H9 (cell line): ENCODE results near the gene GSKIP. TPM values are rescaled to one million over a fixed set of nuclear protein-coding genes. Genes with fewer than 3 reads are reported as not detected.

Experiments
- DNase-seq: peaks from one replicate; pipeline ENCODE4 v3.0.0-alpha.2; 2017
- H2AFZ ChIP-seq: one replicate; pipeline ENCODE4 v1.6.1; 2013; ENCODE audit warnings: mild to moderate bottlenecking, low read length, control low read depth, moderate library complexity
- H2AK5ac ChIP-seq: 2 replicates; pipeline ENCODE4 v1.6.1; 2013; ENCODE audit warnings: low read length, control low read depth, mixed read lengths; ENCODE audit not compliant: insufficient read length
- H2BK120ac ChIP-seq: one replicate; pipeline ENCODE4 v1.6.1; 2013; ENCODE audit warnings: low read depth, mild to moderate bottlenecking, low read length, control low read depth, inconsistent platforms; ENCODE audit not compliant: poor library complexity, severe bottlenecking
- H2BK12ac ChIP-seq: 2 replicates; pipeline ENCODE4 v1.6.1; 2013; ENCODE audit warnings: low read length, control low read depth, mixed read lengths, low read depth; ENCODE audit not compliant: insufficient read length
- H2BK15ac ChIP-seq: 2 replicates; pipeline ENCODE4 v1.6.1; 2013; ENCODE audit warnings: low read depth, low read length, control low read depth
- H2BK20ac ChIP-seq: one replicate; pipeline ENCODE4 v1.6.1; 2013; ENCODE audit warnings: low read depth, mild to moderate bottlenecking, low read length, control low read depth, inconsistent platforms; ENCODE audit not compliant: poor library complexity, severe bottlenecking
- H2BK5ac ChIP-seq: 2 replicates; pipeline ENCODE4 v1.6.1; 2013; ENCODE audit warnings: low read length, control low read depth, mixed read lengths; ENCODE audit not compliant: insufficient read length
- H3K14ac ChIP-seq: 2 replicates; pipeline ENCODE4 v1.6.1; 2013; ENCODE audit warnings: low read length, control low read depth; ENCODE audit not compliant: insufficient read depth
- H3K18ac ChIP-seq: 2 replicates; pipeline ENCODE4 v1.6.1; 2013; ENCODE audit warnings: low read depth, mild to moderate bottlenecking, mixed read lengths, low read length, control low read depth; ENCODE audit not compliant: insufficient read length
- H3K23ac ChIP-seq: 2 replicates; pipeline ENCODE4 v1.6.1; 2013; ENCODE audit warnings: low read length, control low read depth, mixed read lengths, low read depth; ENCODE audit not compliant: insufficient read length
- H3K23me2 ChIP-seq: 2 replicates; pipeline ENCODE4 v1.6.1; 2013; ENCODE audit warnings: low read depth, mild to moderate bottlenecking, mixed read lengths, low read length, control low read depth; ENCODE audit not compliant: insufficient read length, poor library complexity, severe bottlenecking
- H3K27ac ChIP-seq: 2 replicates; pipeline ENCODE4 v1.5.1; 2013; ENCODE audit warnings: low read length, control low read depth, mixed read lengths, low read depth; ENCODE audit not compliant: insufficient read length
- H3K27me3 ChIP-seq: 2 replicates; pipeline ENCODE4 v1.6.1; 2013; ENCODE audit warnings: low read length, control low read depth, inconsistent platforms; ENCODE audit not compliant: insufficient read depth
- H3K4ac ChIP-seq: 2 replicates; pipeline ENCODE4 v1.6.1; 2013; ENCODE audit warnings: low read depth, mild to moderate bottlenecking, control low read depth, inconsistent platforms, low read length, moderate library complexity
- H3K4me1 ChIP-seq: 2 replicates; pipeline ENCODE4 v1.6.1; 2013; ENCODE audit warnings: low read length, control low read depth, inconsistent platforms; ENCODE audit not compliant: insufficient read depth
- H3K4me2 ChIP-seq: 2 replicates; pipeline ENCODE4 v1.6.1; 2013; ENCODE audit warnings: low read length, control low read depth, mixed read lengths; ENCODE audit not compliant: insufficient read length, insufficient read depth
- H3K56ac ChIP-seq: 2 replicates; pipeline ENCODE4 v1.6.1; 2013; ENCODE audit warnings: low read depth, mild to moderate bottlenecking, mixed read lengths, low read length, control low read depth; ENCODE audit not compliant: insufficient read length
- H3K79me1 ChIP-seq: 2 replicates; pipeline ENCODE4 v1.6.1; 2013; ENCODE audit warnings: low read depth, mild to moderate bottlenecking, moderate library complexity, low read length, control low read depth, inconsistent platforms; ENCODE audit not compliant: insufficient read depth, poor library complexity, severe bottlenecking
- H3K79me2 ChIP-seq: 2 replicates; pipeline ENCODE4 v1.6.1; 2013; ENCODE audit warnings: low read length, control low read depth, inconsistent platforms; ENCODE audit not compliant: insufficient read depth
- H3K9ac ChIP-seq: 2 replicates; pipeline ENCODE4 v1.6.1; 2013; ENCODE audit warnings: low read length, control low read depth, mixed read lengths; ENCODE audit not compliant: insufficient read length; ENCODE audit errors: extremely low read depth
- H3K9me3 ChIP-seq: one replicate; pipeline ENCODE4 v1.6.1; 2013; ENCODE audit warnings: low read depth, low read length, inconsistent platforms; ENCODE audit not compliant: control insufficient read depth
- H3T11ph ChIP-seq: one replicate; pipeline ENCODE4 v1.6.1; 2013; ENCODE audit warnings: mild to moderate bottlenecking, low read length, control low read depth, inconsistent platforms
- H4K20me1 ChIP-seq: one replicate; pipeline ENCODE4 v1.6.1; 2013; ENCODE audit not compliant: control insufficient read depth, insufficient read length, insufficient read depth
- H4K5ac ChIP-seq: 2 replicates; pipeline ENCODE4 v1.6.1; 2013; ENCODE audit warnings: low read depth, mild to moderate bottlenecking, mixed read lengths, low read length, control low read depth; ENCODE audit not compliant: insufficient read length
- H4K8ac ChIP-seq: replicated peaks from 2 replicates; pipeline ENCODE4 v1.6.1; 2013; ENCODE audit warnings: low read length, control low read depth, mixed read lengths, low read depth; ENCODE audit not compliant: insufficient read length
- H4K91ac ChIP-seq: 2 replicates; pipeline ENCODE4 v1.6.1; 2013; ENCODE audit warnings: low read depth, mild to moderate bottlenecking, moderate library complexity, mixed read lengths, low read length, control low read depth; ENCODE audit not compliant: insufficient read length
- H3K27ac Mint-ChIP-seq, 3 experiments: 2 replicates in 2 of 3; 3 replicates in 1 of 3; pipeline ENCODE4 v1.8.0; 2020 to 2021; ENCODE audit warnings: mixed read lengths in 3 of 3, mild to moderate bottlenecking in 1 of 3, moderate library complexity in 1 of 3
- H3K27me3 Mint-ChIP-seq: 2 replicates; pipeline ENCODE4 v1.8.0; 2021; ENCODE audit warnings: low read depth, mild to moderate bottlenecking, moderate library complexity, mixed read lengths
- H3K36me3 Mint-ChIP-seq, 3 experiments: 2 replicates in 2 of 3; 3 replicates in 1 of 3; pipeline ENCODE4 v1.8.0; 2020 to 2021; ENCODE audit warnings: low read depth in 3 of 3, mixed read lengths in 3 of 3; ENCODE audit not compliant: insufficient read depth in 1 of 3
- H3K4me1 Mint-ChIP-seq, 2 experiments: 2 replicates each; pipeline ENCODE4 v1.8.0; 2020; ENCODE audit warnings: mixed read lengths in 2 of 2
- H3K4me3 Mint-ChIP-seq, 2 experiments: 2 replicates in 1 of 2; 3 replicates in 1 of 2; pipeline ENCODE4 v1.8.0; 2020 to 2021; ENCODE audit warnings: mild to moderate bottlenecking in 2 of 2, mixed read lengths in 2 of 2, moderate library complexity in 1 of 2
- H3K9me3 Mint-ChIP-seq, 2 experiments: 2 replicates in 1 of 2; 3 replicates in 1 of 2; pipeline ENCODE4 v1.8.0; 2020; ENCODE audit warnings: mild to moderate bottlenecking in 2 of 2, mixed read lengths in 2 of 2, moderate library complexity in 1 of 2
- WGBS: extraction: QIAGEN DNeasy Blood & Tissue Kit; methylation state at CpG from one replicate; pipeline ENCODE4 v1.1.7; 2013; ENCODE audit warnings: missing lambda C conversion rate, low lambda C conversion rate, mixed read lengths; ENCODE audit not compliant: insufficient read length; ENCODE audit errors: extremely low coverage; 5-methylcytosine and 5-hydroxymethylcytosine counted together
- total RNA-seq: library from RNA; stranded (reverse); gene quantifications from 2 replicates; pipeline ENCODE4 v1.2.1, GENCODE V29; 2021
- TF ChIP-seq, protein P1 (sequence below): fragments of 200-600 bp; sonication (generic); conservative IDR thresholded peaks from 3 replicates; pipeline ENCODE4 v1.8.0; 2021; ENCODE audit warnings: antibody characterized with exemption, mild to moderate bottlenecking

The GSKIP gene
- total RNA-seq, 1 experiment from 2014 or later: 28.6 TPM

DNA sequence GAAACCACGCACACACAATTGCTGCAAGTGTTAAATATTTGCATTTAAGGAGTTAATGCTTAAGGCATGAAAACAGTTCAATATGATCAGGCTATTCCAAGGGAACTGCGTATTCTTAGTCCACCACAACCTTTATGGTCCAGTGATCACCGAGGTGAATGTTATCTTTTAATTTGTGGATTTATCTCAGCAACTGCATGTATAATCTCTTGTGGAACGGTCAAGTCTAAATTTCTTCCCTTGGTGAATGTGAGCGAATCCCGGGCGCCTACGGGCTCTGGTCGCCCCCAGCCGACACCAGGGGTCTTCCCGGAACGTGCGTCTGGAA is 27.6 kb downstream of the GSKIP start:
- Histone ChIP-seq H3K79me1 (no peaks in the 10 kb centered on the region), H4K5ac (no peak overlapping the region), H4K91ac (no peak overlapping the region), H3K9me3 (no peaks in the 10 kb centered on the region), H3K4me2 (peak overlapping the region; percentile 85), H3K4ac (no peak overlapping the region), H3K4me1 (no peaks in the 10 kb centered on the region; the same call in 1 of the 2 replicates), H3K9ac (no peak overlapping the region), H3K79me2 (no peaks in the 10 kb centered on the region), H3K23me2 (peaks cover 6% of the 10 kb centered on the region), H3K23ac (no peak overlapping the region), H3K27ac (no peak overlapping the region), H3K27me3 (peaks cover 3% of the 10 kb centered on the region; the same call in 1 of the 2 replicates), H2BK15ac (no peak overlapping the region), H2AFZ (no peak overlapping the region), H2BK5ac (no peak overlapping the region), H2BK12ac (no peak overlapping the region), H3T11ph (no peak overlapping the region), H4K20me1 (no peaks in the 10 kb centered on the region), H3K18ac (peak overlapping the region; percentile 68), H3K56ac (no peak overlapping the region), H2BK120ac (no peak overlapping the region), H2AK5ac (no peak overlapping the region), H4K8ac (no peak overlapping the region), H2BK20ac (no peak overlapping the region), H3K14ac (peak overlapping the region; percentile 88; the same call in 1 of the 2 replicates)
- Mint-ChIP-seq H3K9me3 (no peaks in the 10 kb centered on the region), H3K27me3 (peaks cover 37% of the 10 kb centered on the region), H3K4me3 (peak overlapping the region; percentile 81 to 91), H3K4me1 (peaks cover 9% of the 10 kb centered on the region in 2 experiments; a peak in 2 of 4 replicates), H3K27ac (no peak overlapping the region), H3K36me3 (peaks cover 0 to 6% (median 0%) of the 10 kb centered on the region in 3 experiments; a peak in 2 of 7 replicates)
- TF ChIP-seq, protein P1, sequence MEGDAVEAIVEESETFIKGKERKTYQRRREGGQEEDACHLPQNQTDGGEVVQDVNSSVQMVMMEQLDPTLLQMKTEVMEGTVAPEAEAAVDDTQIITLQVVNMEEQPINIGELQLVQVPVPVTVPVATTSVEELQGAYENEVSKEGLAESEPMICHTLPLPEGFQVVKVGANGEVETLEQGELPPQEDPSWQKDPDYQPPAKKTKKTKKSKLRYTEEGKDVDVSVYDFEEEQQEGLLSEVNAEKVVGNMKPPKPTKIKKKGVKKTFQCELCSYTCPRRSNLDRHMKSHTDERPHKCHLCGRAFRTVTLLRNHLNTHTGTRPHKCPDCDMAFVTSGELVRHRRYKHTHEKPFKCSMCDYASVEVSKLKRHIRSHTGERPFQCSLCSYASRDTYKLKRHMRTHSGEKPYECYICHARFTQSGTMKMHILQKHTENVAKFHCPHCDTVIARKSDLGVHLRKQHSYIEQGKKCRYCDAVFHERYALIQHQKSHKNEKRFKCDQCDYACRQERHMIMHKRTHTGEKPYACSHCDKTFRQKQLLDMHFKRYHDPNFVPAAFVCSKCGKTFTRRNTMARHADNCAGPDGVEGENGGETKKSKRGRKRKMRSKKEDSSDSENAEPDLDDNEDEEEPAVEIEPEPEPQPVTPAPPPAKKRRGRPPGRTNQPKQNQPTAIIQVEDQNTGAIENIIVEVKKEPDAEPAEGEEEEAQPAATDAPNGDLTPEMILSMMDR: no peak
- WGBS: no CpG with 5 or more reads among the region's 13 CpGs
- DNase-seq: no peak
